IMR-90 (cell line): ENCODE results near the gene TM9SF4.

Experiments used
- NFE2L2 ChIP-seq: fragments of 150-350 bp; IDR thresholded peaks from 2 replicates; pipeline ENCODE4 v1.6.1; 2016; ENCODE audit warnings: low read depth, mild to moderate bottlenecking, low read length
- TF ChIP-seq, protein P1 (sequence below): conservative IDR thresholded peaks from 2 replicates; pipeline ENCODE4 v1.5.1; 2012; ENCODE audit warnings: mild to moderate bottlenecking, low read depth, low read length, improper control_type of control experiment

DNA sequence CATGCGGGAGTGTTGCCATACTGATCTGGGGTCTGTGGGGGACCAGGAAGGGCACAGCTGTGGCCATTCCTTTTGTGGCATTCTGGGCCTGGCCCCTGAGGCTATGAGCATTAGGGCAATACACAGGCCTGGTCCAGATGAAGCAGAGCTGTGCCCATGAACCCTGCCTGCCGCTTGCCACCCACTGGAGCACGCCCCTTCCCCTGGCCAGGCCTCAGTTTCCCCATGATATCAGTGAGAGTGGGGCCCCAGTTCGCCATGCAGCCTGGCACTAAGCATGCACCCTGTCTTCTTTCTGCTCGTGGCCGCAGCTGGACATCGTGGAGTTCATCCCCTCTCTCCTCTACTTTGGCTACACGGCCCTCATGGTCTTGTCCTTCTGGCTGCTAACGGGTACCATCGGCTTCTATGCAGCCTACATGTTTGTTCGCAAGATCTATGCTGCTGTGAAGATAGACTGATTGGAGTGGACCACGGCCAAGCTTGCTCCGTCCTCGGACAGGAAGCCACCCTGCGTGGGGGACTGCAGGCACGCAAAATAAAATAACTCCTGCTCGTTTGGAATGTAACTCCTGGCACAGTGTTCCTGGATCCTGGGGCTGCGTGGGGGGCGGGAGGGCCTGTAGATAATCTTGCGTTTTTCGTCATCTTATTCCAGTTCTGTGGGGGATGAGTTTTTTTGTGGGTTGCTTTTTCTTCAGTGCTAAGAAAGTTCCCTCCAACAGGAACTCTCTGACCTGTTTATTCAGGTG is 55.6 kb downstream of the TM9SF4 start:
- TF ChIP-seq NFE2L2 = no peak
- TF ChIP-seq, protein P1, sequence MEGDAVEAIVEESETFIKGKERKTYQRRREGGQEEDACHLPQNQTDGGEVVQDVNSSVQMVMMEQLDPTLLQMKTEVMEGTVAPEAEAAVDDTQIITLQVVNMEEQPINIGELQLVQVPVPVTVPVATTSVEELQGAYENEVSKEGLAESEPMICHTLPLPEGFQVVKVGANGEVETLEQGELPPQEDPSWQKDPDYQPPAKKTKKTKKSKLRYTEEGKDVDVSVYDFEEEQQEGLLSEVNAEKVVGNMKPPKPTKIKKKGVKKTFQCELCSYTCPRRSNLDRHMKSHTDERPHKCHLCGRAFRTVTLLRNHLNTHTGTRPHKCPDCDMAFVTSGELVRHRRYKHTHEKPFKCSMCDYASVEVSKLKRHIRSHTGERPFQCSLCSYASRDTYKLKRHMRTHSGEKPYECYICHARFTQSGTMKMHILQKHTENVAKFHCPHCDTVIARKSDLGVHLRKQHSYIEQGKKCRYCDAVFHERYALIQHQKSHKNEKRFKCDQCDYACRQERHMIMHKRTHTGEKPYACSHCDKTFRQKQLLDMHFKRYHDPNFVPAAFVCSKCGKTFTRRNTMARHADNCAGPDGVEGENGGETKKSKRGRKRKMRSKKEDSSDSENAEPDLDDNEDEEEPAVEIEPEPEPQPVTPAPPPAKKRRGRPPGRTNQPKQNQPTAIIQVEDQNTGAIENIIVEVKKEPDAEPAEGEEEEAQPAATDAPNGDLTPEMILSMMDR = no peak
